Gastroesophageal sphincter (tissue), 3 donors: ENCODE results near the gene SIX3.

Experiments used
- EP300 ChIP-seq: sonication (generic); formaldehyde crosslinking; IDR thresholded peaks from one replicate; pipeline ENCODE4 v1.6.1; 2017; ENCODE audit warnings: antibody characterized with exemption, mild to moderate bottlenecking
- TF ChIP-seq, protein P1 (sequence below), 4 experiments: fragments of 200-600 bp in 2 of 4; fragments of 450-650 bp in 2 of 4; sonication (generic) in 1 of 4; IDR thresholded peaks; one replicate each; pipeline ENCODE4 v1.5.1; 2017 to 2019; ENCODE audit warnings: antibody characterized with exemption in 4 of 4, mild to moderate bottlenecking in 2 of 4, moderate library complexity in 2 of 4

DNA sequence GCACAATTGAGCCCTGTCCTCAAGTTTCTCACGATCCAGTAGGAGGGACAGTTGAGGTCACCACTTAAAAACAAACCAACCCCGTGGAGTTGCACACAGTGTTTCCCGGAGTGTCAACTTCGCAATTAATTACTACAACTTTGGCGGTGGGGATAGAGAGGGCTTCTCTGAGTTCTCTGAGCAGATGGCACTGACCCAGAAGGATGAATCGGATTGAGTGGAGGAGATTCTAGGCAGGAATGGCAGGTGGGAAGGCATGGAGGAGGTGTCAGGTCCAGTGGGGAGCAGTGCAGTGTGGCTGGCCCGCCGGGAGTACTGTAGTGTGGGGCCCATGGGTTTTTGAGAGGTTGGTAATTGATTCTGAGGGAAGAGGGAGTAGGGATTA is 12.0 kb downstream of the SIX3 start:
- TF ChIP-seq, protein P1, sequence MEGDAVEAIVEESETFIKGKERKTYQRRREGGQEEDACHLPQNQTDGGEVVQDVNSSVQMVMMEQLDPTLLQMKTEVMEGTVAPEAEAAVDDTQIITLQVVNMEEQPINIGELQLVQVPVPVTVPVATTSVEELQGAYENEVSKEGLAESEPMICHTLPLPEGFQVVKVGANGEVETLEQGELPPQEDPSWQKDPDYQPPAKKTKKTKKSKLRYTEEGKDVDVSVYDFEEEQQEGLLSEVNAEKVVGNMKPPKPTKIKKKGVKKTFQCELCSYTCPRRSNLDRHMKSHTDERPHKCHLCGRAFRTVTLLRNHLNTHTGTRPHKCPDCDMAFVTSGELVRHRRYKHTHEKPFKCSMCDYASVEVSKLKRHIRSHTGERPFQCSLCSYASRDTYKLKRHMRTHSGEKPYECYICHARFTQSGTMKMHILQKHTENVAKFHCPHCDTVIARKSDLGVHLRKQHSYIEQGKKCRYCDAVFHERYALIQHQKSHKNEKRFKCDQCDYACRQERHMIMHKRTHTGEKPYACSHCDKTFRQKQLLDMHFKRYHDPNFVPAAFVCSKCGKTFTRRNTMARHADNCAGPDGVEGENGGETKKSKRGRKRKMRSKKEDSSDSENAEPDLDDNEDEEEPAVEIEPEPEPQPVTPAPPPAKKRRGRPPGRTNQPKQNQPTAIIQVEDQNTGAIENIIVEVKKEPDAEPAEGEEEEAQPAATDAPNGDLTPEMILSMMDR (IDR thresholded peaks at IDR 0.05) = no peak
- TF ChIP-seq EP300 = no peak
